Endothelial cell of umbilical vein (primary cell): ENCODE results near the gene NCOR1. TPM values are rescaled to one million over a fixed set of nuclear protein-coding genes. Genes with fewer than 3 reads are reported as not detected.

Experiments used
- BruUV-seq: library from RNA; stranded (reverse); fragments of 400-500 nt; replicated peaks from 2 replicates; lab custom pipeline; 2021; lab: Mats Ljungman, UMichigan
- CTCF ChIA-PET: fragments of 300-600, 350-600 bp; sonication (Branson Sonifier 250); formaldehyde crosslinking; loops from one replicate; lab custom pipeline; 2021; ENCODE audit warnings: antibody characterized with exemption, inconsistent platforms; lab: Charles Lee
- POLR2A ChIA-PET: fragments of 300-600, 350-600 bp; sonication (Branson Sonifier 250); formaldehyde crosslinking; loops from one replicate; lab custom pipeline; 2021; ENCODE audit warnings: antibody characterized with exemption, inconsistent platforms; lab: Charles Lee
- DNase-seq: peaks from one replicate; pipeline ENCODE4 v3.0.0-alpha.2; 2011; ENCODE audit warnings: low read depth, low spot score
- FAIRE-seq: peaks from 2 replicates; lab custom pipeline; 2011; peaks lifted over from hg19 to GRCh38; lab: Jason Lieb, UNC
- H2AFZ ChIP-seq: 2 replicates; pipeline ENCODE4 v1.6.0; 2012; ENCODE audit warnings: low read depth, low read length, control low read depth, inconsistent platforms
- H3K27ac ChIP-seq: 2 replicates; pipeline ENCODE4 v1.5.1; 2011; ENCODE audit warnings: low read depth, mild to moderate bottlenecking, control low read depth, low read length, moderate library complexity; ENCODE audit not compliant: insufficient read depth
- H3K27me3 ChIP-seq, 2 experiments: 2 replicates each; pipeline versions ENCODE4 v1.6.0 to v1.6.1; 2011; ENCODE audit warnings: low read length in 2 of 2, mixed read lengths in 1 of 2; ENCODE audit not compliant: control insufficient read depth in 2 of 2, insufficient read depth in 2 of 2
- H3K36me3 ChIP-seq, 2 experiments: 2 replicates in 1 of 2; 3 replicates in 1 of 2; pipeline ENCODE4 v1.5.1; 2011; ENCODE audit warnings: low read length in 2 of 2, mild to moderate bottlenecking in 1 of 2, moderate library complexity in 1 of 2; ENCODE audit not compliant: control insufficient read depth in 2 of 2, insufficient read depth in 2 of 2; ENCODE audit errors: extremely low read depth in 1 of 2
- H3K4me1 ChIP-seq: 3 replicates; pipeline ENCODE4 v1.5.1; 2011; ENCODE audit warnings: mild to moderate bottlenecking, low read length; ENCODE audit not compliant: control insufficient read depth, insufficient read depth; ENCODE audit errors: extremely low read depth
- H3K4me2 ChIP-seq: 2 replicates; pipeline ENCODE4 v1.6.1; 2011; ENCODE audit warnings: low read length, control low read depth, mixed read lengths; ENCODE audit not compliant: insufficient read depth
- H3K4me3 ChIP-seq, 3 experiments: fragments of 200-600 bp in 1 of 3; sonication (generic), shearing (Covaris generic) in 1 of 3; replicated peaks in 1 of 3; 2 replicates each; pipeline ENCODE4 v1.5.1; 2011 to 2016; ENCODE audit warnings: control low read depth in 3 of 3, low read length in 3 of 3, mild to moderate bottlenecking in 2 of 3, inconsistent platforms in 1 of 3, low read depth in 1 of 3, moderate library complexity in 1 of 3; ENCODE audit not compliant: insufficient read depth in 1 of 3
- H3K79me2 ChIP-seq: 2 replicates; pipeline ENCODE4 v1.6.0; 2012; ENCODE audit warnings: low read length, inconsistent platforms; ENCODE audit not compliant: control insufficient read depth, insufficient read depth
- H3K9ac ChIP-seq: replicated peaks from 2 replicates; pipeline ENCODE3; 2011; ENCODE audit warnings: low read length, control low read depth; ENCODE audit not compliant: insufficient read depth; ENCODE audit errors: extremely low read depth
- H3K9me1 ChIP-seq: replicated peaks from 3 replicates; pipeline ENCODE4 v1.6.0; 2011; ENCODE audit warnings: mild to moderate bottlenecking, low read length; ENCODE audit not compliant: control insufficient read depth, insufficient read depth; ENCODE audit errors: extremely low read depth
- H3K9me3 ChIP-seq: replicated peaks from 2 replicates; pipeline ENCODE4 v1.5.1; 2012; ENCODE audit warnings: low read length, inconsistent platforms; ENCODE audit not compliant: control insufficient read depth, insufficient read depth
- H4K20me1 ChIP-seq: replicated peaks from 2 replicates; pipeline ENCODE3; 2011; ENCODE audit warnings: mild to moderate bottlenecking, low read length; ENCODE audit not compliant: control insufficient read depth, insufficient read depth; ENCODE audit errors: extremely low read depth
- EZH2 ChIP-seq: IDR thresholded peaks from 2 replicates; pipeline ENCODE4 v1.6.1; 2012; ENCODE audit warnings: borderline replicate concordance, low read depth, mild to moderate bottlenecking, moderate library complexity, low read length, inconsistent platforms; ENCODE audit not compliant: severe bottlenecking
- FOS ChIP-seq: IDR thresholded peaks from 2 replicates; pipeline ENCODE4 v1.6.1; 2011; ENCODE audit warnings: mild to moderate bottlenecking, low read length, moderate library complexity, borderline replicate concordance; ENCODE audit not compliant: insufficient read depth
- GATA2 ChIP-seq: IDR thresholded peaks from 2 replicates; pipeline ENCODE4 v1.7.0; 2011; ENCODE audit warnings: low read depth, mild to moderate bottlenecking, moderate library complexity, mixed read lengths, low read length; ENCODE audit not compliant: insufficient read length, insufficient read depth
- JUN ChIP-seq: IDR thresholded peaks from 2 replicates; pipeline ENCODE4 v1.6.1; 2011; ENCODE audit warnings: borderline replicate concordance, low read depth; ENCODE audit not compliant: insufficient read length, insufficient read depth
- MYC ChIP-seq: IDR thresholded peaks from one replicate; pipeline ENCODE4 v1.6.1; 2011; ENCODE audit warnings: mild to moderate bottlenecking, low read depth, low read length
- POLR2A ChIP-seq: IDR thresholded peaks from 2 replicates; pipeline ENCODE4 v1.6.1; 2012; ENCODE audit warnings: low read depth, mild to moderate bottlenecking, control low read depth, low read length
- POLR2AphosphoS5 ChIP-seq: IDR thresholded peaks from 2 replicates; pipeline ENCODE4 v1.6.1; 2012; ENCODE audit warnings: low read depth, mild to moderate bottlenecking, control low read depth, low read length, moderate library complexity; ENCODE audit not compliant: insufficient read depth
- dilution Hi-C: fragments of 300-500 bp; cut with MboI; formaldehyde crosslinking; loops from one replicate; pipeline ENCODE4 v1.15.0; 2019; ENCODE audit warnings: low sequenced_read_pairs; ENCODE audit not compliant: extremely low pct_ligation_motif_present
- intact Hi-C: fragments of 100-400 bp; cut with micrococcal nuclease; formaldehyde crosslinking; loops from one replicate; pipeline ENCODE4 v1.10.0; 2022
- polyA plus RNA-seq, 4 experiments: library from polyadenylated mRNA; depleted of rRNA in 3 of 4; stranded (reverse) in 3 of 4; unstranded in 1 of 4; fragments of >200 nt; gene quantifications; 2 replicates each; pipeline versions ENCODE4 v1.2.1 to v1.2.3, GENCODE V29; 2011 to 2012; ENCODE audit warnings: missing spikeins in 1 of 4
- total RNA-seq: library from RNA; stranded (reverse); gene quantifications from 2 replicates; pipeline ENCODE4 v1.2.3, GENCODE V29; 2021
- TF ChIP-seq, protein P1 (sequence below): IDR thresholded peaks from 2 replicates; pipeline ENCODE4 v1.6.1; 2011; ENCODE audit not compliant: insufficient read depth, insufficient read length
- TF ChIP-seq, protein P2 (sequence below), 2 donors: IDR thresholded peaks; 1 replicate in 1 of 2; 2 replicates in 1 of 2; pipeline ENCODE4 v1.5.1; 2011; ENCODE audit warnings: low read length in 2 of 2, mild to moderate bottlenecking in 2 of 2, moderate library complexity in 2 of 2, control low read depth in 1 of 2, inconsistent platforms in 1 of 2, low read depth in 1 of 2; ENCODE audit not compliant: insufficient read depth in 1 of 2; ENCODE audit errors: extremely low read depth in 1 of 2

Gene NCOR1
- total and polyA plus RNA-seq, 2 donors (not counting 3 experiments of a cell fraction or from before 2014, with no cell fraction given): 90.0 to 134 TPM

DNA sequence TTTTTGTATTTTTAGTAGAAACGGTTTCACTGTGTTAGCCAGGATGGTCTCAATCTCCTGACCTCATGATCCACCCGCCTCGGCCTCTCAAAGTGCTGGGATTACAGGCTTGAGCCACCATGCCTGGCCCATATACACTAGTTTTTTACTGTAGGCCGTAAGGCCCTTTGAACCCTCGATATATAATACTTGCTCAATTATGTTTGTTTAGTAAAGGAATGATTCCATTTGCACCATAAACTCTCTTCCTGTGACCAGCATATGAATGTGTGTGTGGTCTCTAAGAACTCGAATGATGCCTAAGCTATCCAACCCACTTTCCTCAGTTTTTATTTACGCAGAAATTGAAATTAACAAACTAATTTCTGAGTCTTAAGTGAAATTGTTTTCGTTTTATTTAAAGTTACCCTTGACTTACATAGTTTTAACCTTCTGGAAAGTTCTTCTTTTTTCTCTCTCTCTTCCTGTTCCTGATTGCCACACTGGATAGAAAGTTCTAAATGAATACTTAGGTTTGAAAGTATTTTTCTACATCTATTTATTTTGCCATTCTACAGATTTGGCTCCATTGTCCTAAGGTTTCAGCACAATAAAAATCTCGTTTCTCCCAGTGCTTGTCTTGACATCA, 39.6 kb upstream of the NCOR1 start:
- BruUV-seq: no TSS peak
- Histone ChIP-seq H3K36me3 (no peaks in the 10 kb centered on the region), H3K27ac (no peak overlapping the region), H4K20me1 (no peaks in the 10 kb centered on the region), H3K27me3 (no peaks in the 10 kb centered on the region), H3K79me2 (no peaks in the 10 kb centered on the region), H3K4me1 (peaks cover 5% of the 10 kb centered on the region), H3K4me2 (no peak overlapping the region), H2AFZ (peak overlapping the region; percentile 26), H3K9me1 (no peaks in the 10 kb centered on the region), H3K4me3 (no peak overlapping the region), H3K9me3 (no peaks in the 10 kb centered on the region), H3K9ac (no peak overlapping the region)
- CTCF ChIA-PET: interaction anchor here (1.0 to 1.4 kb wide), 2 partner anchors 29 to 50 kb away, joined by 3 read pairs; no protein-coding TSS in a partner anchor
- dilution Hi-C loops: no loop called here
- FAIRE-seq: no peak
- DNase-seq: no peak
- TF ChIP-seq POLR2AphosphoS5: no peak
- TF ChIP-seq, protein P1, sequence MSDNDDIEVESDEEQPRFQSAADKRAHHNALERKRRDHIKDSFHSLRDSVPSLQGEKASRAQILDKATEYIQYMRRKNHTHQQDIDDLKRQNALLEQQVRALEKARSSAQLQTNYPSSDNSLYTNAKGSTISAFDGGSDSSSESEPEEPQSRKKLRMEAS: no peak
- TF ChIP-seq, protein P2, sequence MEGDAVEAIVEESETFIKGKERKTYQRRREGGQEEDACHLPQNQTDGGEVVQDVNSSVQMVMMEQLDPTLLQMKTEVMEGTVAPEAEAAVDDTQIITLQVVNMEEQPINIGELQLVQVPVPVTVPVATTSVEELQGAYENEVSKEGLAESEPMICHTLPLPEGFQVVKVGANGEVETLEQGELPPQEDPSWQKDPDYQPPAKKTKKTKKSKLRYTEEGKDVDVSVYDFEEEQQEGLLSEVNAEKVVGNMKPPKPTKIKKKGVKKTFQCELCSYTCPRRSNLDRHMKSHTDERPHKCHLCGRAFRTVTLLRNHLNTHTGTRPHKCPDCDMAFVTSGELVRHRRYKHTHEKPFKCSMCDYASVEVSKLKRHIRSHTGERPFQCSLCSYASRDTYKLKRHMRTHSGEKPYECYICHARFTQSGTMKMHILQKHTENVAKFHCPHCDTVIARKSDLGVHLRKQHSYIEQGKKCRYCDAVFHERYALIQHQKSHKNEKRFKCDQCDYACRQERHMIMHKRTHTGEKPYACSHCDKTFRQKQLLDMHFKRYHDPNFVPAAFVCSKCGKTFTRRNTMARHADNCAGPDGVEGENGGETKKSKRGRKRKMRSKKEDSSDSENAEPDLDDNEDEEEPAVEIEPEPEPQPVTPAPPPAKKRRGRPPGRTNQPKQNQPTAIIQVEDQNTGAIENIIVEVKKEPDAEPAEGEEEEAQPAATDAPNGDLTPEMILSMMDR (IDR thresholded peaks at IDR 0.05; ENCODE audit: extremely low read depth in 1 of 2, insufficient read depth in 1 of 2, low read depth in 1 of 2, low read length in 2 of 2): no peak
- POLR2A ChIA-PET: interaction anchor here (0.5 kb wide), 1 partner anchor 87 kb away, joined by 3 read pairs; no protein-coding TSS in a partner anchor
- intact Hi-C loops: no loop called here

DNA sequence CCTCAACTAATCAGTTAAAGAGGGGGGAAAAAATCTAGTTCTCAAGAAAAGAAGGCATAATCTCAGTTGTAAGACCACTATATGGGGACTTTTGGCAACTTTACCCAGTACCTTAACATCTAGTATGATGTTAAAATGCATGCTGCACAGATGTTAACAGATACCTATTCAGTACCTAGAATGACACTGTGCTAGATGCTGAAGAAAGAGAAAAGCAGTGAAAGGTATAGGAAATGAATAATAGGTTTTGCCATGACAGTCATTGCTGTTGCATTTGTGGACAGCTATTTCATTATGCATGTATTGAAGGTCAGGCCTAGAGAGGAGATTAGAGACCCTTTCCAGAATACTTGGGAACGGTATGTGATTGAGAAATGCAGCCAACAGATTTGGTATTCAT, 36.2 kb upstream of the NCOR1 start:
- dilution Hi-C loops (no loop called here), intact Hi-C loops (no loop called here)
- DNase-seq: no peak
- TF ChIP-seq GATA2 (no peak), POLR2AphosphoS5 (no peak), JUN (no peak), MYC (no peak), FOS (no peak), EZH2 (no peak), POLR2A (no peak)
- TF ChIP-seq, protein P2 (IDR thresholded peaks at IDR 0.05; ENCODE audit: extremely low read depth in 1 of 2, insufficient read depth in 1 of 2, low read depth in 1 of 2, low read length in 2 of 2): no peak
- TF ChIP-seq, protein P1: no peak
- Histone ChIP-seq H3K4me2 (no peak overlapping the region), H2AFZ (no peak overlapping the region), H3K27ac (no peak overlapping the region), H3K36me3 (no peaks in the 10 kb centered on the region), H3K79me2 (no peaks in the 10 kb centered on the region), H3K27me3 (no peaks in the 10 kb centered on the region), H4K20me1 (no peaks in the 10 kb centered on the region), H3K9me3 (no peaks in the 10 kb centered on the region), H3K9me1 (no peaks in the 10 kb centered on the region), H3K4me3 (no peak overlapping the region), H3K9ac (no peak overlapping the region), H3K4me1 (peaks cover 5% of the 10 kb centered on the region)
- FAIRE-seq: no peak
- no TSS peak for BruUV-seq
- POLR2A ChIA-PET: no interaction called here
- CTCF ChIA-PET: interaction anchor here (0.8 to 1.2 kb wide), 4 partner anchors 9 to 112 kb away, joined by 3 to 4 read pairs (median 3); no protein-coding TSS in a partner anchor
